GM21360 (cell line): Measurements from ENCODE around the gene QPCT.
A peak's percentile ranks its signal among the peaks of the same experiment; 100 is the strongest.
"Not testable (repeated sequence)": the region's sequence is repeated elsewhere in the genome, so short reads cannot be mapped to it uniquely, and the experiment has no call there.

ENCODE experiments used
- ATAC-seq: cut with Tn5 transposase; IDR thresholded peaks from one replicate; pipeline ENCODE4 v1.9.1; 2021; ENCODE audit warnings: mild to moderate bottlenecking, moderate library complexity; ENCODE audit not compliant: unreplicated experiment

Gene QPCT

GRCh38 chr2:37389989-37390765 is 45.7 kb downstream of the QPCT start:
- ATAC-seq, result peak; percentile 90

GRCh38 chr2:37390777-37391176 is 46.3 kb downstream of the QPCT start:
- ATAC-seq, result peak; percentile 1

DNA sequence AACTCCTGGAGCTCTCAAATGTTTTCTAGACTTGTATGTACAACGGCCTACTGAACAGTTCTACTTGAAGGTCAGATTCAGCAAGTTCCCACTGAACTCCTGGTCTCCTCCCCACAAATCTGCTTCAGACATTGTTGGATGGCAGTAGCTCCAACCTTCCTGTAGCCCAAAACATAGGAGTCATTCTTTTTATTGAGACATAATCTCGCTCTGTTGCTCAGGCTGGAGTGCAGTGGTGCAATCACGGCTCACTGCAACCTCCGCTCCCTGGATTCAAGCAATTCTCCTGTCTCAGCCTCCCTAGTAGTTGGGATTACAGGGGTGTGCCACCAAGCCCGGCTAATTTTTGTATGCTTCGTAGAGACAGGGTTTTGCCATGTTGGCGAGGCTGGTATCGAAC is 47.3 kb downstream of the QPCT start:
- no peak for ATAC-seq

- ATAC-seq, result no peak
Observed at GRCh38 chr2:37392428-37392827, 48.0 kb downstream of the QPCT start.

DNA sequence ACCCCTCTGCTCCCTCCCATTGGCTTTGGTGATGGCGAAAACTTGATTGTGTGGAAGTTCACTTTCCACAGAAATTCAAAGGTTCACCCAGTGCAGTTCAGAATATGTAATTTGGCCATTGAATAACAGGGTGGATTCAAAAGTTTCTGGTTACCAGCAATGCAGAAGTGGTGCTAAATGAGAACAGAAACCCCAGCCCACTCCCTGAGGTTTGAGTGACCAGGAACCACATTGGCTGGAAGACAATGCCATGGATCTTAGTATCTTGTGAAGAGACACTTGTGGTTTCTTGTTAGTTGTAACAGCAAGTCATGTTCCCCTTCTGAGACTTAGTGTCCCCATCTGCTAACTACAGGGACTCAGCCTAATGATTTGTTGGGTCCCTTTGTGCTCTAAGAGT is 49.8 kb downstream of the QPCT start:
- no peak for ATAC-seq

GRCh38 chr2:37394796-37395555 is 50.5 kb downstream of the QPCT start:
- ATAC-seq, result no peak

DNA sequence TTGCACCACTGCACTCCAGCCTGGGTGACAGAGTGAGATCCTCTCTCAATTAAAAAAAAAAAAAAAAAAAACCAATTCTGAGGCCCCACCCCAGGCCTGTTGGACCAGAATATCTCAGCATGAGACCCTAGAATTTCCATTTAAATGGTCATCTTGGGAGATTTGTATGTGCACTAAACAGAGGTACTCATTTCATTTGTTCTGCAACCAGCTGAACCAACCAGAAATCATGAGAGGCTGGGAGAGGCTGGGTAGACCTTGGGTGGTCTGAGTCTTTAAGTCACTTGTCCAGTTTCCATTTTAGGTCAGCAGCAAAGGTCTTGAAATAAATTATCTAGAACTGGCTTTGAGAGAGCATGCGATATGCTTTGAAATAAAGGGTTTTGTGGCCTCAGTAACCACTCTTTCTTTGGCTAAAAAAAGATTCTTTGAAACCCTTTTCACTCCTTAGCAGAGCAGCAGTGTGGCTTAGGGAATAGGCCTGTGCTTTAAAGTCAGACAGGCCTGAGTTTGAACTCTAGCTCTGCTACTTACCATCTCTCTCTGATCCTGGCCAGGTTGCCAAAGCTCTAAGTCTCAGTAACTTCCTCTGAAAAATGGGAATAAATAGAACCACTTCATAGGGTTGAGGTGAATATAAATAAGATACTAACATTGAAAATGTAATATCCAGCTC is 52.6 kb downstream of the QPCT start:
- no peak for ATAC-seq

GRCh38 chr2:37398990-37399389 is 54.6 kb downstream of the QPCT start:
- no peak for ATAC-seq

GRCh38 chr2:37400041-37400440 is 55.6 kb downstream of the QPCT start:
- no peak for ATAC-seq

GRCh38 chr2:37402636-37403035 is 58.2 kb downstream of the QPCT start:
- no peak for ATAC-seq

GRCh38 chr2:37405781-37406180 is 61.4 kb downstream of the QPCT start:
- ATAC-seq, result no peak

- no peak for ATAC-seq
Observed at GRCh38 chr2:37412231-37412630, 67.8 kb downstream of the QPCT start.

DNA sequence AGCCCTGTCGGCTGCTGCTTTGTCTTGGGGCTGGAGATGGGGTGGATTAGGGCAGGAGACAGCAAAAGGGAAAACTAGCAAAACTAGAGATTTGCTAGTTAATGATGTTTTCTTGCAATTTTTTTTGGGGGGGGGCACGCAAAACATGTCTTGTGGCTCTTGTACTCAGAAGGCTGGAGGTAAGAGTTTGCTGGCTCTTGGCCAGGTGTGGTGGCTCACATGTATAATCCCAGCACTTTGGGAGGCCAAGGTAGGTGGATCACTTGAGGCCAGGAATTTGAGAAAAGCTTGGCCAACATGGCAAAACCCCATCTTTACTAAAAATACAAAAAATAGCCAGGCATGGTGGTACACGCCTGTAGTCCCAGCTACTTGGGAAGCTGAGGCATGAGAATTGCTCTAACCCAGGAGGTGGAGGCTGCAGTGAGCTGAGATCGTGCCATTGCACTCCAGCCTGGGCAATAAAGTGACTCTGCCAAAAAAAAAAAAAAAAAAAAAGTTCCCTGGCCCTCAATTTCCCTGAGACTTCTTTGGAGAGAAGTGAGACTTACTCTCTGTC is 69.6 kb downstream of the QPCT start:
- ATAC-seq, result not testable (repeated sequence)

GRCh38 chr2:37414470-37414949 is 70.1 kb downstream of the QPCT start:
- ATAC-seq, result no peak

DNA sequence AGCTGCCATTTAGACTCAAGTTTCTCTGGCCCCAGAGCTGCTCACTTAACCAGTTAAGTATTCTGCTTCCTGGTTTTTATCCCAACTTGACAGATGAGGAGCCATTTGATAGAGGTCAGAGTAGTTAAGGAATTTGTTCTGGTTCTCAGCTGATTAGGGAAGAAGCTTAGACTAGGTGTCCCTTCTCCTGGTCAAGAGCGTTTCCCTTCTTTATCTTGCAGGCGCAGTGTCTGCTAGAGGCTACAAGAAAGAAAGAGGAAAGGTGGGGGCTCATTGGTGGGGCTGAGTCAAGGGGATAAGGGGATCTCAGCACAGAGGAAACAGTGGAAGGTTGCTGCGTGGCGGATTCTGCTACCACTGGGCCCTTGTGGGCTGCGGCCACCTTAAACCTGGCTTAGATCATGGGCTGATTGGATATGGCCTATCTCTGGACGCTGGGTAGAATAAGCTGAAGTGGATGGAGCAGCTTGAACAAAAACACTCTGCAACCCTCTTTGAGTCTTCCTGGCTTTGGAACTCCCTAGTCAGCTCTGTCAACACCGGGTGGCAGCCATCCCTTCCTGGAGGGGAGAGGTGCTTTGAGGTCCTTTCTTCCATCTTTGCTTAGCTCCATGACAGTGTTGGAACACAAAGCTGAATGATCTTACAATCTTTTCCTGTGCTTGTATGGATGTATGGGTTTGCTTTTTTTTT is 70.8 kb downstream of the QPCT start:
- ATAC-seq, result no peak

GRCh38 chr2:37417321-37417720 is 72.9 kb downstream of the QPCT start:
- ATAC-seq, result no peak

DNA sequence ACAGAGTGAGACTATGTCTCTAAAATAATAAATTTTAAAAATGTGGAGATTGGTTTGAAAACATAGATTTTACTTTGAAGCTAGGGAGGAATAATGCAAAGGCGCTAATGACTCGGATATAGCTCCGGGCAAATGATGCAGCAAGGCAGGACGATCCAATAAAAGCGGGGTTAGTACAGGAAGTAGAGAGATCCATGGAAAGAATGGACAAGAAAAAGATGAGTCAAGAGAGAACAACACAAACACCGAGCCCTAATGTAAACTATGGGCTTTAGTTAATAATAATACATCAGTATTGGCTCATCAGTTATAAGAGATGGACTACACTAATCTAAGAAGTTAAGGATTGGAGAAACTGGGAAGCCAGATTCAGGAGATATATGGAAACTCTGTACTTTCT is 74.5 kb downstream of the QPCT start:
- ATAC-seq, result no peak

- ATAC-seq, result no peak
Observed at GRCh38 chr2:37421686-37422085, 77.3 kb downstream of the QPCT start.

DNA sequence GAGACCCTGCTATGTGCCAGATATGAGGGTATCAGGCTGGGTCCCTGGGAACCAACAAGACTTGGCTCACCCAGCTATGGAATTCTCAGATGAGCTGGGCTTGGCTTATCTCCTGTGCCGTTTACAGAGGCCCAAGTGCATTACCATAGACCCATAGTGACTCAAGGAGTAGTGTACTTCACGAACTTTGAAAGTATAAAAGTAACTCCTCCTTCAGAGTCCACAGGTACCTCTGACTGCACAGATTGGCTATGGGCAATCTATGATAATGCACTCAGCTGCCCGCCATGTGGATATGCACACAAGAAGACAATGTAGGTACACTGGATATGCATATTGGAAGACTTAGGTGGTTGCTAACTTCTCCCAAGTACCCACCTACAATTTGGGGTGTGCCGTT is 78.4 kb downstream of the QPCT start:
- no peak for ATAC-seq
